GM21619 (cell line): ENCODE data around the gene PPP6R2.
"Not testable (repeated sequence)": the region's sequence is repeated elsewhere in the genome, so short reads cannot be mapped to it uniquely, and the experiment has no call there.

Experiments used
- ATAC-seq: cut with Tn5 transposase; IDR thresholded peaks from one replicate; pipeline ENCODE4 v1.9.1; 2021; ENCODE audit not compliant: unreplicated experiment

Gene PPP6R2

DNA sequence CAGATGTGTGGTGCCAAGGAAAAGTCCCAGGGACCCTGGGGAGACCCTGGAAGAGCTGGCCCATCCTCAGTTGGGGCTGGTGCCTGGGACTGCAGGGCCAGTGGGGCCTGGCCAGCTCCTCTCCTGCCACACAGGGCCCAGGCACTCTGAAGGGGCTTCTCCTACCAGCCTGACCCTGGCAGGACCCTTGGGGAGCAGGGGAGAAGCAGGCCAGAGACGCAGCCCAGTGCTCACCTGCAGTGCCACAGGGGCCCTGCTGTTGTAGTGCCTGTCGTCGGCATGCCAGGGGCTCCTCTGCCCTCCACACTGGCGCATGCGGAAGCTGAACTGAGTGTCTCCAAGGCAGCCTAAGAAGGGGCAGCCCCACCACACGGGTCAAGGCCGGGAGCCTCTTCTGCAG, 25.5 kb upstream of the PPP6R2 start:
- no peak for ATAC-seq

DNA sequence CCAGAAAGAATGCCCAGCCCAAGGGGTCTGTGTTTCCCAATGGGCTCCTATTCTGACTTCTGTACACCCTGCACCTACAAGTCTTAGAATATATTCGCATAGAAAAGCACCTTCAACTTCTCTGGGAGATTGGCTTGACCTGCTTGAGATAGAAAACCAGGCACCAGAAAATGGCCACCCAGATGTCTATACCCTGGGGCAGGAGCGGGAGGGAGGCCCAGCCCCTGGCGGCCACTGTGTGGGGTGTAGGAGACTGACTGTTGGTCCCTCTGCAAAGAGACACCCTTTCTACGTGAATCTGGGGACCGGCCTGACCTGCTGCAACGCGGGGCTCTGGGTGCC, 24.8 kb upstream of the PPP6R2 start:
- ATAC-seq, result no peak

DNA sequence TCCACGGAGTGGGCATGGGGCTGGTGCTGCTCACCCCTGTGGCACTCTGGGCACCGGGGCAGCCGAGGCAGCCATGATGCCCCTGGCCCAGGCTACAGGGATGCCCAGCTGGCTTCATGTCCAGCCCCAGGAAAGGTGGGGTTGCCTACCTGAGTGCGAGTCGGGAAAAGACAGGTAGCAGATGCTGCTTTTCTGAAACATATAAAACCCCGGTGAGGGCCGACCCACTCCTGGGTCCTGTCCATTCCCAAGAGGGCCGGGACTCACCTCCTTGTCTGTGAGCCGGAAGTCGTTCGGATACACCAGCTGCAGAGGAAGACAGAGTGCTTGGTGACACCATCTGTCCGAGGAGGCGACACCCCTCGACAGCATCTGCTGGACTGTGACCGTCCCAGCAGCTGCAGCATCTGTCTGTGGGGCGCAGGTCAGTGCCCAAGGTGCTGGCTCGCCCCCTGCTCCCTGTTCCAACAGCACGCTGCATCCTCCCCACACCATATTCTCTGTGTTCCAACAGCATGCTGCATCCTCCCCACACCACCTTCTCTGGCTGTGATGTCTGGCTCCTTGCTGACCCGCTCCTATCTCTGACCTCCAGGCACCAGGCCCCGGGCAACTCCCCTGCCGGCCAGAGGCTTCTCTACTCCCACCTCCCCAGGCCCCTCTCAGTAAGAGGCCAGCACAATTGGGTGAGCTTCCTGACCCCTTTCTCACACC, 24.3 kb upstream of the PPP6R2 start:
- no peak for ATAC-seq

DNA sequence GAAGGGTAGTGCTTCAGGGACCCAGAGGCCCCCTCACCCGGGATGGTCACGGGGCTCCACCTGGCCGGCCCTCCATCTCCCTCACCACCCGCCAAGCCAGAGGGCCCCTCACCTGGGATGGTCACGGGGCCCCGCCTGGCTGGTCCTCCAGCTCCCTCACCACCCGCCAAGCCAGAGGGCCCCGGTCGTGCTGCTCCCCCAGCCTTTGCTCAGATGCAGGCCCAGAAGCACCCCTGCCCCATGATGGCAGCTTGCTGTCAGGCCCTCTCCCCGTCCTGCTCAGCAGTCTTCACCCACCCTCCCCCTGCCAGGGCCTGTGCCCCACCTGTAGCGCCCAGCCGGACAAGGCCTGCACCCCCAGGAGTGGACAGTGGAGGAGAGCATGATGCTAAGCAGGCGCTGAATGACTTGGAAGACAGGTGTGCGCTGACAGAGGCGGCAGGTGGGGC, 23.6 kb upstream of the PPP6R2 start:
- no peak for ATAC-seq

DNA sequence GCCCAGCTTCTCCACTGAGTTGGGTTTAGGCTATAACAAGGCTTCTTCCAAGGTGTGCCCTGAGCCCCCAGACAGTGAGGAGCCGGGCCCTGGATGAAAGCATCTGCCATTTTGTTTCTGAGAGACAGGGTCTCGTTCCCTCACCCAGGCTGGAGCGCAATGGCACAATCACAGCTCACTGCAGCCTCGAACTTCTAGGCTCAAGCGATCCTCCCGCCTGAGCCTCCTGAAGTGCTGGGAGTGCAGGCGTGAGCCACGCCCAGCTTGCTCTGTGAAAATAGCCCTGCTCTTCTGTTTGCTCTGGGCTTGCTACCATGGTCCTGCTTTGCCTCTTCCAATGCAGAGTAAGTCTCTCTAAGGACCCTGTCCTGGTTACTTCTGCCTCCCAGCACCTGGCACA, 23.0 kb upstream of the PPP6R2 start:
- no peak for ATAC-seq

DNA sequence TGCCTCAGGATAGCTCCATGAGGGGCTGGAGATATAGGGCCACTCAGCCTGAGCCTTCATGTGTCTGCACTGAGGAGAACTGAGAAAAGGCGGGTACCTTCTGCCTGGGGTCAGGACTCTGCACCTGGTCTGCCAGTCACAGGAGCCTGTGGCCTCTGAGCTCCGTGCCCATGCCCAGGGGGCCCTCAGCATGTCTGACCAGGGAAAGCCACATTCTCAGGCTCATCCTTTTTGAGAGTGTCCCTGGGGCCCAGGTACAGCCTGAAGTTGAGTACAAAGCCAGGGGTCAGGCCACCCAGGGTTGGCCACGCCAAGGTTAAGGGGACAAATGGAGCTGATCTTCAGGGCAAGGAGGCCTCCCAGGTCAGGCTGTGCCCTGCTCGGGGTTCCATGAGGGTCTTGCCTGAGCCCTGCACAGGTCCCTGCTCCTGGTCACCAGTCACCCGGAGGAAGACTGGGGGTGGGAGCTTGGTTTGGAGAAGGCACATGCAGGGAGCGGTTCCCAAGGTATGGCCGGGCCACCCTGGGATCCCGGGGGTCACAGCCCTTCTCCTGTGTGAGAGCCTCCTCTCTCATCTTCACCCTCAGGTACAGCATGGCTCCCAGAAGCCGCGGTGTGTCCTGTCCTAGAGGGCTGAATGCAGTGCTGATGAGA, 22.3 kb upstream of the PPP6R2 start:
- no peak for ATAC-seq

DNA sequence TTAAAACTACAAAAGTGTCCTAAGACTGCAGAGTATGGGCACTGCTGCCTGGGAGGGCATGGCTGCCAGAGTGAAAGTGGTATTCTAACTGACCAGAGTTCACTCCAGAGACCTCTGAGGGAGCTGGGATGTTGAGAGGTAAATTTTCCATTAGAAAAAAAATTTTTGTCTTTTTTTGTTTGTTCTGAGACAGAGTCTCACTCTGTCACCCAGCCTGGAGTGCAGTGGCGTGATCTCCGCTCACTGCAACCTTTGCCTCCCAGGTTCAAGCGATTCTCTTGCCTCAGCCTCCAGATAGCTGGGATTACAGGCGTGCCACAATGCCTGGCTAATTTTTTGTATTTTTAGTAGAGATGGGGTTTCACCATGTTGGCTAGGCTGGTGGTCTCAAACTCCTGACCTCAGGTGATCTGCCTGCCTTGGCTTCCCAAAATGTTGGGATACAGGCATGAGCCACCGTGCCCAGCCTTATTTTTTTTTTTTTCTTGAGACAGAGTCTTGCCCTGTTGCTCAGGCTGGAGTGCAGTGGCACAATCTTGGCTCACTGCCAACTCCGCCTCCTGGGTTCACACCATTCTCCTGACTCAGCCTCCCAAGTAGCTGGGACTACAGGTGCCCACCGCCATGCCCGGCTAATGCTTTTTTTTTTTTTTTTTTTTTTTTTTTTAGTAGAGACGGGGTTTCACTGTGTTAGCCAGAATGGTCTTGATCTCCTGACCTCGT, 20.6 kb upstream of the PPP6R2 start:
- not testable (repeated sequence) for ATAC-seq

DNA sequence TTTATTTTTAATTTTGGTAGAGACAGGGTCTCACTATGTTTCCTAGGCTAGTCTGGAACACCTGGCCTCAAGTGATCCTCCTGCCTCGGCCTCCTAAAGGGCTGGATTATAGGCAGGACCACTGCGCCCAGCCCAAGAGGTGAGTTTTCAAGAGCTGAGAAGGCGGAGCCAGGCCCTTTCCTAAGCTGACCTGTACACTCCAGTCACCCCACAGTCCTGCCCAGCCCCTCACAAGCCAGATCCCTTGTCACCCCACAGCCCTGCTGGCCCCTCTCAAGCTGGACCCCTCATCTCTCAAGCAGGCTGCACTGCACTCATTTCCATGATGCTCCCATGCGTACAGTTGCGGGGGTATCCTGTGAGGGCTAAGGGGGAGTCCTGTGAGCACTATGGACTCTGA, 19.2 kb upstream of the PPP6R2 start:
- ATAC-seq, result no peak

DNA sequence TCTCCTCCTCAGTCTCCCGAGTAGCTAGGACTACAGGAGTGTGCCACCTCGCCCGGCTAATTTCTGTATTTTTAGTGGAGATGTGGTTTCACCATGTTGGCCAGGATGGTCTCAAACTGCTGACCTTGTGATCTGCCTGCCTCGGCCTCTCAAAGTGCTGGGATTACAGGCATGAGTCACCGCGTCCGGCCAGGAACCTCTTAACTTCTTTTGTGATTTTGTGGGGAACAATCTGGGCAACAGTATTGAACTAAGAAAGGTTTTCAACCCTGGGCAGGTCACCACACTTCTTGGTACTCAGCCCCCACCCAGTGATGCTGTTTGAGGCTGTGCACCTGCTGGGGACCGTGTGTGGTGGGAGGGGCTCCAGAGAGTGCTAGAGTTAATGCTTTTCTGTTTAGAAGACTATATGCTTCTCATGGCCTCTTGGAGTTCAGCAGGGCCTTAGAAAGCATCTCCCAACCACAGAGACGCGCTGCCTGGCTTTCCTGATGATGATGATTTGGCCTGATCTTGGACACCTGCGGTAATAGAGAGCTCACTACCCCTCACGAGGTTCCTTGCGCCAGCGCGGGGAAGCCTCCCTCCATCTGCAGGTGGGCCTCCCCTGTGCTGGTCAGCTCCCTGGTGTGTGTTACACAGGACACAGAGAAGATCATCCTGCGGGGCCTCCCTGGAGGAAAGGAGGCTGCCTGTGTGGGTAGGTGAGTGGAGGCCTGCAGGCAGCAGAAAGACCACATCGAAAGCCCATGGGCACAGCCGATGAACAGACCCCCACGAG, 17.5 kb upstream of the PPP6R2 start:
- no peak for ATAC-seq

DNA sequence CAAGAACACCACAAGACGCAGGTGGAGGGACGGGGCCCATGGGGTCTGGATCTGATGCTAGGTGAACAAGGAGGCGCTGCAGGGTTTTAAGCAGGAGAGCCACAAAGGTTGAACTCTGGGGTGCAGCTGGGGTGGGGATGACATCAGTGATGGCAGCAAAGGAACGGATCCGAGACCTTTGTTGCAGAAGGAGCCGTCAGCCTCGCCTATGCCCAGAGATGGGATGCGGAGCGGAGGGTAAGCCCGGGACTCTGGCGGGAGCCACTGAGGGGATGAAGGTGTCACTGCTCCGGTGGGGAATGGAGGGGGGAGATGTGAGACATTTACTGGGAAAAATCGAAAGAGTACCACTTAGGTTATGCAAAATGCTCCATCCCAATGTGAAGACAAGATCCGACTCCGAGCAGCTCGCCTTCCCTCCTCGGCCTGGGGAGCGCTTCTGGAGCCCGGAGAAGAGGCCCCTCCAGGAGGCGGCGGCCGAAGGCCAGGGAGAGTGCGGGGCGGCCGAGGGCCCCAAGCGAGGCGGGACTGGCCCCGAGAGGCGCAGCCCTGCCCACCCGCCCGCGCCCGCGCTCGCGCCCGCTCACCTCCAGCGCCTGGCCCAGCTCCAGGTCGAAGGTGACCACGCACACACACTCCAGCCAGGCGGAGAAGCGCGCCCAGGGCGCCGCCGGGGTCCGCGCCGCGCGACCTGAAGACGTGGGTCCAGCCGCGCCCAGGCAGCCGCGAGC, 16.7 kb upstream of the PPP6R2 start:
- peak; percentile 18 for ATAC-seq

DNA sequence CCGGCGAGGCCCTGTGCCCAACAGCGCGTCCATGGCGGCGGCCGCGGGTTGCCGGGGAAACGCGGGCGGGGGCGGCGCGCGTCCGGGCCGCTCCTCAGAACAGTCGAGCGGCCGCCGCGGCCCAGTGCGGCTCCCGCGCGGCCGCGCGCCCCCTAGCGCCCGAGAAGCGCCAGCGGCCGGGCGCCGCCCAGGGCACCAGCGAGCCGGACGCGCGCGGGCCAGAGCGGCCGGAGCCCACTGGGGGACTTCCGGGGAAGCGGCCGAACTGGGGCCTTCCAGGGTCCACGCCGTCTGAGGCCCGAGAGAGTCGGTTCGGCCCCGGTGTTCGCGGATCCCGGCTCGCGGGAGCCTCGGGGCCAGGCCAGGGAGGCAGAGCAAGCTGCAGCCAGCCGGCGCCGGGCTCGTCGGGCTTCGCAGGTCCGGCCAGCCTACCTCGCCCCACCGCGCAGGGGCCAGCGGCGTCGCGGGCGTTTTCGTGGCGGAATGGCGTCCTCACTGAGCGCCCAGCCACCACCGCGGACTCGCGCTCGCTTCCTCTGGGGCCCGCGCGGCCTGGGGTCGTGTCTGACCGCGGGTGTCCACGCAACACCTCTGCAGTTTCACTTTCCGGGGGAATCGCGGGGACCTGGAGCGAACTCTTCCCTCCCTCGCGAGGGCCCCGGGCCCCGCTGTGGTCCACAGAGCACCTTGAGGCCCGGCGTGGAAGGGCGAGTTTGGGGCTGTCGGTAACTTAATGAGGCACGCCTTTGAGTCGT, 16.0 kb upstream of the PPP6R2 start, which contains the start of gene DENND6B:
DENND6B (minus strand) TSS at position 57 of the 755 bp plus-strand sequence; CDS start at position 33, 24 bp downstream.
- ATAC-seq, result peak; percentile 69

DNA sequence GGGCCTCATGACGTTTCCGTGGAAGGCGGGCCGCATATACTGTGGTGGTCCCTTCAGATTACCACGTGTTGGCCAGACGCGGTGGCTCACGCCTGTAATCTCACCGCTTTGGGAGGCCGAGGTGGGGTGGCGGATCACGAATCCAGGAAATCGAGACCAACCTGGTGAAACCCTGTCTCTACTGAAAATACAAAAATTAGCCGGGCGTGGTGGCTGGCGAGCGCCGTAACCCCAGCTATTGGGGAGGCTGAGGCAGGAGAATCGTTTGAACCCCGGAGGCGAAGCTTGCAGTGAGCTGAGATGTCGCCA, 15.5 kb upstream of the PPP6R2 start:
- no peak for ATAC-seq

DNA sequence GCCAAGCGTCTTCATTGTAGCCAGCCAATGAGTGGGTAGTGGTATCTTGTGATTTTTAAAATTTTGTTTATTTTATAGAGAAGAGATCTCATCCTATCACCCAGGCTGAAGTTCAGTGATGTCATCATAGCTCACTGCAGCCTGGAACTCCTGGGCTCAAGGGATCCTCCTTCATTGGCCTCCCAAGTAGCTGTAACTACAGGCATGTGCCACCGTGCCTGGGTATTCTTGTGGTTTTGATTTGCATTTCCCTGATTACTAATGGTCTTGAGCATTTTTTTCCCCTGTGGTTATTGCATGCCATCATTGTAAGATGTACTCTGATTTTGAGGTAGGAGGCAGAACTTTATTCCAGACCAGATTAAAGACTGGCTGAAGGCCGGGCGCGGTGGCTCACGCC, 13.9 kb upstream of the PPP6R2 start:
- ATAC-seq, result no peak

DNA sequence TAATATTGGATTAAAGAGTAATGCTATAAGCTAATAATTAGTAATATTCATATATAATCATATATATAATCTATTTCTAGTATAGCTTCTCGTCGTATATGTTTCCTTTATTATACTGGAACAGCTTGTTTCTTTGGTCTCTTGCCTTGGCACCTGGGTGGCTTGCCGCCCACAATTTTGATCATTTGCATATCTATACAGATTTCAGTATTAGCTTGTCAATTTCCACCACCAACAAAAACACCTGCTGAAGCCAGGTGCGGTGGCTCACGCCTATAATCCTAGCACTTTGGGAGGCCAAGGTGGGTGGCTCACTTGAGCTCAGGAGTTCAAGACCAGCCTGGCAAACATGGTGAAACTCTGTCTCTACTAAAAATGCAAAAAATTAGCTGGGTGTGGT, 8.7 kb upstream of the PPP6R2 start:
- ATAC-seq, result not testable (repeated sequence)

DNA sequence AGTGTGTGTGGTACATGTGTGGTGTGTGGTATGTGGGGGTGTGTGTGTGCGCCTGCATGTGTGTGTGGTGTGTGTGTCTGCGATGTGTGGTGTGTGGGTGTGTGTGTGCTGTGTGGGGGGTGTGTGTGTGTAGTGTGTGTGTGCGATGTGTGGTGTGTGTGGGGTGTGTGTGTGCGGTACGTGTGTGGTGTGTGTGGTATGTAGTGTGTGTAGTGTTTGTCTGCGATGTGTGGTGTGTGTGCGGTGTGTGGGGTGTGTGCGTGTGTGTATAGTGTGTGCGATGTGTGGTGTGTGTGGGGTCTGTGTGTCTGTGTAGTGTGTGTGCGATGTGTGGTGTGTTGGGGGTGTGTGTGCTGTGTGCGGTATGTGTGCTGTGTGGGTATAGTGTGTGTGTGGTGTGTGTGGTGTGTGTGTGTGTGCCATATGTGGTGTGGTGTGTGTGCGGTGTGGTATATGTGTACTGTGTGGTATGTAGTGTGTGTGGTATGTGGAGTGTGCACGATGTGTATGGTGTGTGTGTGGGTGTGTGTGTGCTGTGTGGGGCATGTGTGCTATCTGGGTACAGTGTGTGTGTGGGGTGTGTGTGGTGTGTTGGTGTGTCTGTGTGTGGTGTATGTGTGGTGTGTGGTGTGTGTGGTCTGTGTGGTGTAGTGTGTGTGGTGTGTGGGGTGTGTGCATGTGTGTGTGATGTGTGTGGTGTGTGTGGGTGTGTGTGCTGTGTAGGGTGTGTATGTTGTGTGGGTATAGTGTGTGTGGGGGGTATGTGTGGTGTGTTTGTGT, 5.7 kb upstream of the PPP6R2 start:
- no peak for ATAC-seq

DNA sequence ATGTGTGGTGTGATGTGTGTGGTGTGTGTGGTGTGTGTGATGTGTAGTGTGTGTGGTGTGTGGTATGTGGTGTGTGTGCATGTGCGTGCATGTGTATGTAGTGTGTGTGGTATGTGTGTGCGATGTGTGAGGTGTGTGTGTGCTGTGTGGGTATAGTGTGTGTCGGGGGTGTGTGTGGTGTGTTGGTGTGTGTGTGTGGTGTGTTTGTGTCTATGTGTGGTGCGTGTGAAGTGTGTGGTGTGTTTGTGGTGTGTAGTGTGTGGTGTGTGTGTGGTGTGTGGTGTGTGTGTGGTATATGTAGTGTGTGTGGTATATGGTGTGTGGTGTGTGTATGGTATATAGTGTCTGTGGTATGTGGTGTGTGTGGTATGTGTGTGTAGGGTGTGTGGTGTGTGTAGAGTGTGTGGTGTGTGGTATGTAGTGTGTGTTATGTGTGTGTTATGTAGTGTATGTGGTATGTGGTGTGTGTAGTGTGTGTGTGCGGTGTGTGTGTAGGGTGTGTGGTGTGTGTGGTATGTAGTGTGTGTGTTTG, 5.0 kb upstream of the PPP6R2 start:
- ATAC-seq, result no peak

DNA sequence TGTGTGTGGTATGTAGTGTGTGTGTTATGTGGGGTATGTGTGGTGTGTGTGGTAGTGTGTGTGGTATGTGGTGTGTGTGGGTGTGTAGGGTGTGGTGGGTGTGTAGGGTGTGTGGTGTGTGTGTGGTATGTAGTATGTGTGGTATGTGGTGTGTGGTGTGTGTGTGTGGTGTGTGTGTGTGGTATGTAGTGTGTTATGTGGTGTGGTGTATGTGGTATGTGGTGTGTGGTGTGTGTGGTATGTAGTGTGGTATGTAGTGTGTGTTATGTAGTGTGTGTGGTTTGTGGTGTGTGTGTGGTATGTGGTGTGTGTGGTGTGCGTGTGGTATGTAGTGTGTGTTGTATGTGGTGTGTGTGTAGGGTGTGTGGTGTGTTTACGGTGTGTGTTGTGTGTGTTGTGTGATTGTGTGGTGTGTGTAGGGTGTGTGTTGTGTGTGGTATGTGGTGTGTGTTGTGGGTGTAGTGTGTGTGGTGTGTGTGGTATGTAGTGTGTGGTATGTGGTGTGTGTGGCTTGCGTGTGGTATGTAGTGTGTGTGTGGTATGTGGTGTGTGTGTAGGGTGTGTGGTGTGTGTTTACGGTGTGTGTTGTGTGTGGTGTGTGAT, 4.2 kb upstream of the PPP6R2 start:
- ATAC-seq, result no peak

DNA sequence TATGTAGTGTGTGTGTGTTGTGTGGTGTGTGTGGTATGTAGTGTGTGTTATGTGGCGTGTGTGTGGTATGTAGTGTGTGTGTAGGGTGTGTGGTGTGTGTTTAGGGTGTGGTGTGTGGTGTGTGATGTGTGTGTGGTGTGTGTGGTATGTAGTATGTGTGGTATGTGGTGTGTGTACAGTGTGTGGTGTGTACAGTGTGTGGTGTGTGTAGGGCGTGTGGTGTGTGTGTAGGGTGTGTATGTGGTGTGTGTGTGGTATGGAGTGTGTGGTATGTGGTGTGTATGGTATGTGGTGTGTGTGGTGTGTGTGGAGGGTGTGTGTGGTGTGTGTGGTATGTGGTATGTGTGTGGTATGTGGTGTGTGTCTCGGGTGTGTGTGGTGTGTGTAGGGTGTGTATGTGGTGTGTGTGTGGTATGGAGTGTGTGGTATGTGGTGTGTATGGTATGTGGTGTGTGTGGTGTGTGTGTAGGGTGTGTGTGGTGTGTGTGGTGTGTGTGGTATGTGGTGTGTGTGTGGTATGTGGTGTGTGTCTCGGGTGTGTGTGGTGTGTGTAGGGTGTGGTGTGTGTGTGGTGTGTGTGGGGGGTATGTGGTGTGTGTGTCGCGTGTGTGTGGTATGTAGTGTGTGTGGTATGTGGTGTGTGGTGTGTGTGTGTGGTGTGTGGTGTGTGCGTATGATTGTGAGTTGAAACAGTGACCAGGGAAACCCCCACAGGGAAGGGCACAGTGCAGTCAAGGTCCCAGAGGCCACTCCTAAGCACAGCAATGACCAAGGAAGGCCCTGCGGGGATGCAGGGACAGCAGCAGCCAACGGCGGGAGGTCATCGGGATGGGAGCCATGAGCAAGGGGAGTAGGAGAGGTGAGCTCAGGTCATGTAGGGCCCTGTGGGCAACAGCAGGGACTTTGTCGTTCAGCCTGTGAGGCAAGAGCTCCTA, 2.9 kb upstream of the PPP6R2 start:
- ATAC-seq, result no peak
